WTC11 (cell line): ENCODE measurements around the gene SMC1B. TPM values are rescaled to one million over a fixed set of nuclear protein-coding genes. Genes with fewer than 3 reads are reported as not detected.

Experiments
- ATAC-seq: fragments of 200-7000 bp; cut with Tn5 transposase; 2 replicates; pipeline ENCODE4 v1.10.0; 2021; ENCODE audit warnings: mild to moderate bottlenecking, moderate library complexity
- CTCF ChIA-PET: fragments of 300-600 bp; sonication (Branson Sonifier 250); formaldehyde crosslinking; loops from one replicate; lab custom pipeline; 2021; ENCODE audit warnings: antibody characterized with exemption; lab: Charles Lee
- POLR2A ChIA-PET: fragments of 350-600 bp; sonication (Branson Sonifier 250); formaldehyde crosslinking; loops from one replicate; lab custom pipeline; 2021; ENCODE audit warnings: antibody characterized with exemption; lab: Charles Lee
- DNase-seq: peaks from one replicate; pipeline ENCODE4 v3.0.0; 2021; ENCODE audit warnings: low spot score
- H3K27ac Mint-ChIP-seq: 2 replicates; pipeline ENCODE4 v1.8.0; 2021; ENCODE audit warnings: mixed read lengths
- H3K27me3 Mint-ChIP-seq: 2 replicates; pipeline ENCODE4 v1.8.0; 2021; ENCODE audit warnings: low read depth, mild to moderate bottlenecking, moderate library complexity, mixed read lengths
- H3K36me3 Mint-ChIP-seq: 2 replicates; pipeline ENCODE4 v1.8.0; 2021; ENCODE audit warnings: mixed read lengths
- H3K4me1 Mint-ChIP-seq: 2 replicates; pipeline ENCODE4 v1.8.0; 2022; ENCODE audit warnings: mixed read lengths
- H3K4me3 Mint-ChIP-seq: 2 replicates; pipeline ENCODE4 v1.8.0; 2021; ENCODE audit warnings: mild to moderate bottlenecking, moderate library complexity, mixed read lengths
- H3K9me3 Mint-ChIP-seq: 2 replicates; pipeline ENCODE4 v1.8.0; 2021; ENCODE audit warnings: mixed read lengths
- ARID4B ChIP-seq: sonication (generic); formaldehyde crosslinking; IDR thresholded peaks from 2 replicates; pipeline ENCODE4 v1.8.0; 2023; ENCODE audit warnings: missing genetic modification reagents, mild to moderate bottlenecking, borderline replicate concordance
- CBFB ChIP-seq: sonication (generic); formaldehyde crosslinking; IDR thresholded peaks from 2 replicates; pipeline ENCODE4 v1.8.1; 2022; ENCODE audit warnings: mild to moderate bottlenecking, low read depth, missing genetic modification reagents
- ESRRA ChIP-seq: sonication (generic); formaldehyde crosslinking; IDR thresholded peaks from 2 replicates; pipeline ENCODE4 v1.8.1; 2022; ENCODE audit warnings: mild to moderate bottlenecking, missing genetic modification reagents, borderline replicate concordance
- ETV6 ChIP-seq: sonication (generic); formaldehyde crosslinking; IDR thresholded peaks from 2 replicates; pipeline ENCODE4 v1.8.1; 2022; ENCODE audit warnings: mild to moderate bottlenecking, missing genetic modification reagents
- FOXK1 ChIP-seq: sonication (generic); formaldehyde crosslinking; IDR thresholded peaks from 2 replicates; pipeline ENCODE4 v1.8.0; 2022; ENCODE audit warnings: mild to moderate bottlenecking, moderate library complexity, missing genetic modification reagents
- FOXP4 ChIP-seq: sonication (generic); formaldehyde crosslinking; IDR thresholded peaks from 2 replicates; pipeline ENCODE4 v1.8.0; 2022; ENCODE audit warnings: mild to moderate bottlenecking, missing genetic modification reagents
- IRF1 ChIP-seq: sonication (generic); formaldehyde crosslinking; IDR thresholded peaks from 2 replicates; pipeline ENCODE4 v1.8.0; 2023; ENCODE audit warnings: missing genetic modification reagents
- IRF2 ChIP-seq: sonication (generic); formaldehyde crosslinking; IDR thresholded peaks from 2 replicates; pipeline ENCODE4 v1.8.0; 2022; ENCODE audit warnings: low read depth, missing genetic modification reagents, borderline replicate concordance
- JAZF1 ChIP-seq: fragments of 250-450 bp; sonication (Bioruptor Pico); IDR thresholded peaks from 2 replicates; pipeline ENCODE4 v1.9.0; 2021; ENCODE audit warnings: moderate library complexity, mild to moderate bottlenecking, inconsistent platforms
- MYBL2 ChIP-seq: sonication (generic); formaldehyde crosslinking; IDR thresholded peaks from 2 replicates; pipeline ENCODE4 v1.8.1; 2023; ENCODE audit warnings: mild to moderate bottlenecking, moderate library complexity, missing genetic modification reagents
- NFATC4 ChIP-seq: fragments of 250-450 bp; sonication (Bioruptor Pico); IDR thresholded peaks from 2 replicates; pipeline ENCODE4 v1.9.0; 2021; ENCODE audit warnings: mild to moderate bottlenecking
- NR1H2 ChIP-seq: sonication (generic); formaldehyde crosslinking; IDR thresholded peaks from 2 replicates; pipeline ENCODE4 v1.9.0; 2021; ENCODE audit warnings: mild to moderate bottlenecking, moderate library complexity, missing genetic modification reagents
- NR3C1 ChIP-seq: sonication (generic); formaldehyde crosslinking; conservative IDR thresholded peaks from 2 replicates; pipeline ENCODE4 v1.8.1; 2023; ENCODE audit warnings: low read depth, mild to moderate bottlenecking, missing genetic modification reagents
- RELA ChIP-seq: sonication (generic); formaldehyde crosslinking; IDR thresholded peaks from 2 replicates; pipeline ENCODE4 v1.8.1; 2022; ENCODE audit warnings: missing genetic modification reagents, mild to moderate bottlenecking, borderline replicate concordance
- SMAD4 ChIP-seq: sonication (generic); formaldehyde crosslinking; IDR thresholded peaks from 2 replicates; pipeline ENCODE4 v1.8.0; 2022; ENCODE audit warnings: mild to moderate bottlenecking, missing genetic modification reagents
- TEAD4 ChIP-seq: sonication (generic); formaldehyde crosslinking; IDR thresholded peaks from 2 replicates; pipeline ENCODE4 v1.8.0; 2022; ENCODE audit warnings: mild to moderate bottlenecking, missing genetic modification reagents
- TP53 ChIP-seq: sonication (generic); formaldehyde crosslinking; IDR thresholded peaks from 2 replicates; pipeline ENCODE4 v1.8.1; 2023; ENCODE audit warnings: mild to moderate bottlenecking, missing genetic modification reagents
- total RNA-seq: library from RNA; stranded (reverse); gene quantifications from 3 replicates; pipeline ENCODE4 v1.2.3, GENCODE V29; 2021
- TF ChIP-seq, protein P1 (sequence below): sonication (generic); formaldehyde crosslinking; IDR thresholded peaks from 2 replicates; pipeline ENCODE4 v1.8.1; 2023; ENCODE audit warnings: mild to moderate bottlenecking, missing genetic modification reagents
- TF ChIP-seq, protein P2 (sequence below): fragments of 200-600 bp; IDR thresholded peaks from 2 replicates; pipeline ENCODE4 v1.8.0; 2022; ENCODE audit warnings: antibody characterized with exemption

Gene SMC1B
- total RNA-seq, 1 experiment from 2014 or later: 0.07 TPM

GRCh38 chr22:45343143-45343542, 70.3 kb downstream of the SMC1B start:
- Mint-ChIP-seq H3K27me3 (no peaks in the 10 kb centered on the region), H3K27ac (no peak overlapping the region), H3K4me1 (no peaks in the 10 kb centered on the region), H3K36me3 (peaks cover 7% of the 10 kb centered on the region), H3K4me3 (no peak overlapping the region), H3K9me3 (no peaks in the 10 kb centered on the region)
- DNase-seq (no peak), ATAC-seq (no peak)
- POLR2A ChIA-PET: interaction anchor here (0.6 kb wide), 1 partner anchor 53 kb away, joined by 3 read pairs; no protein-coding TSS in a partner anchor
- TF ChIP-seq ESRRA (CRISPR knock-in tag) (no peak), FOXP4 (CRISPR knock-in tag) (no peak), ARID4B (CRISPR knock-in tag) (no peak), RELA (CRISPR knock-in tag) (no peak), IRF1 (no peak), CBFB (CRISPR knock-in tag) (no peak), NR3C1 (CRISPR knock-in tag) (no peak), FOXK1 (CRISPR knock-in tag) (no peak), TEAD4 (CRISPR knock-in tag) (no peak), IRF2 (no peak)
- TF ChIP-seq, protein P1, sequence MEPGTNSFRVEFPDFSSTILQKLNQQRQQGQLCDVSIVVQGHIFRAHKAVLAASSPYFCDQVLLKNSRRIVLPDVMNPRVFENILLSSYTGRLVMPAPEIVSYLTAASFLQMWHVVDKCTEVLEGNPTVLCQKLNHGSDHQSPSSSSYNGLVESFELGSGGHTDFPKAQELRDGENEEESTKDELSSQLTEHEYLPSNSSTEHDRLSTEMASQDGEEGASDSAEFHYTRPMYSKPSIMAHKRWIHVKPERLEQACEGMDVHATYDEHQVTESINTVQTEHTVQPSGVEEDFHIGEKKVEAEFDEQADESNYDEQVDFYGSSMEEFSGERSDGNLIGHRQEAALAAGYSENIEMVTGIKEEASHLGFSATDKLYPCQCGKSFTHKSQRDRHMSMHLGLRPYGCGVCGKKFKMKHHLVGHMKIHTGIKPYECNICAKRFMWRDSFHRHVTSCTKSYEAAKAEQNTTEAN (CRISPR knock-in tag): no peak
- CTCF ChIA-PET: interaction anchor here (0.6 to 1.0 kb wide), 3 partner anchors 43 to 651 kb away, joined by 3 to 5 read pairs (median 4); no protein-coding TSS in a partner anchor

DNA sequence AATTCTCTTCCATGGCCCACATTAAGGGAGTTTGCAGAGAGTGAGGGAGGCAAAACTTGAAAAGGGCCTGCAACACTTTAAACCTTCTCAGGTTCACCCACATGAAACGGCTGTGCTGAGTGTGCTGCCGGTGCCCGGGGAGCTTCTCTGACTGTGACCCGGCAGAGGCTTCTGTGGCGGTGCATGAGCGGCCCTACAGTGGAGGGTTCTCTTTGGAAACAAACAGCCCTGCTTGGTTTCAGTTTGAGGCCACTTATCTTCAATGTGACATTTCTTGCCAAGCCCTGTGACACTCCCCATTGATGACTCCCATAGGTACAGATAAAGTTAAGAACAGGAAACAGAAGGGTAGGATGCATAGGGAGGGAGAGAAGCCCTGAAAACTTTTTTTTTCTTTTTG, 71.9 kb downstream of the SMC1B start:
- ATAC-seq (no peak), DNase-seq (no peak)
- TF ChIP-seq, protein P2, sequence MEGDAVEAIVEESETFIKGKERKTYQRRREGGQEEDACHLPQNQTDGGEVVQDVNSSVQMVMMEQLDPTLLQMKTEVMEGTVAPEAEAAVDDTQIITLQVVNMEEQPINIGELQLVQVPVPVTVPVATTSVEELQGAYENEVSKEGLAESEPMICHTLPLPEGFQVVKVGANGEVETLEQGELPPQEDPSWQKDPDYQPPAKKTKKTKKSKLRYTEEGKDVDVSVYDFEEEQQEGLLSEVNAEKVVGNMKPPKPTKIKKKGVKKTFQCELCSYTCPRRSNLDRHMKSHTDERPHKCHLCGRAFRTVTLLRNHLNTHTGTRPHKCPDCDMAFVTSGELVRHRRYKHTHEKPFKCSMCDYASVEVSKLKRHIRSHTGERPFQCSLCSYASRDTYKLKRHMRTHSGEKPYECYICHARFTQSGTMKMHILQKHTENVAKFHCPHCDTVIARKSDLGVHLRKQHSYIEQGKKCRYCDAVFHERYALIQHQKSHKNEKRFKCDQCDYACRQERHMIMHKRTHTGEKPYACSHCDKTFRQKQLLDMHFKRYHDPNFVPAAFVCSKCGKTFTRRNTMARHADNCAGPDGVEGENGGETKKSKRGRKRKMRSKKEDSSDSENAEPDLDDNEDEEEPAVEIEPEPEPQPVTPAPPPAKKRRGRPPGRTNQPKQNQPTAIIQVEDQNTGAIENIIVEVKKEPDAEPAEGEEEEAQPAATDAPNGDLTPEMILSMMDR: no peak
- TF ChIP-seq, protein P1 (CRISPR knock-in tag): no peak
- TF ChIP-seq ETV6 (no peak), RELA (CRISPR knock-in tag) (no peak), JAZF1 (CRISPR knock-in tag) (no peak), ESRRA (CRISPR knock-in tag) (no peak), NFATC4 (no peak), NR1H2 (CRISPR knock-in tag) (no peak), MYBL2 (no peak), SMAD4 (CRISPR knock-in tag) (no peak), TP53 (no peak)
- Mint-ChIP-seq H3K27me3 (no peaks in the 10 kb centered on the region), H3K36me3 (peaks cover 7% of the 10 kb centered on the region), H3K27ac (no peak overlapping the region), H3K4me1 (no peaks in the 10 kb centered on the region), H3K9me3 (no peaks in the 10 kb centered on the region), H3K4me3 (no peak overlapping the region)
- ChIA-PET POLR2A (no interaction called here), CTCF (no interaction called here)
